GM19043 (cell line): ENCODE measurements around the gene ELN.
"Not testable (repeated sequence)": the region's sequence is repeated elsewhere in the genome, so short reads cannot be mapped to it uniquely, and the experiment has no call there.

Source experiments
- ATAC-seq: cut with Tn5 transposase; IDR thresholded peaks from one replicate; pipeline ENCODE4 v1.9.1; 2021; ENCODE audit warnings: low read depth; ENCODE audit not compliant: unreplicated experiment

Gene ELN

GRCh38 chr7:74027683-74028320 lies at the start of gene ELN:
Gene ELN (plus strand): TSS chr7:74028173. CDS start chr7:74028188, 15 bp downstream.
- no peak for ATAC-seq

GRCh38 chr7:73978661-73979563 lies 49.1 kb upstream of the ELN start:
- no peak for ATAC-seq

- not testable (repeated sequence) for ATAC-seq
These were observed 48.3 kb upstream of the ELN start for GRCh38 chr7:73979656-73980055.

DNA sequence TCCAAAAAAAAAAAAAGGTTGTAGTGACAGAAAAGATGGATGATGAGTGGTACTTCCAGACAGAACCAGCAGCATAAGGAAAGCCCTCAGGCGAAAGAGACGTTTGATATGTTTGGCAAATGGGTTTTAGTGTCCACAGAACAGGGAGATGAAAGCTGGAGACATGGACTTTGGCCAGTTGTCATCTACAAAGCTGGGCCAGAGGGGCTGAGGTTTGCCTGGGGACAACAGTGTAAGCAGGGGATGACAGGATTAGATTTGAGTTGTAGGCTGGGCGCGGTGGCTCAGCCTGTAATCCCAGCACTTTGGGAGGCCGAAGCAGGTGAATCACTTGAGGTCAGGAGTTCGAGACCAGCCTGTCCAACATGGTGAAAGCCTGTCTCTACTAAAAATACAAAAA lies 47.8 kb upstream of the ELN start:
- ATAC-seq = no peak

DNA sequence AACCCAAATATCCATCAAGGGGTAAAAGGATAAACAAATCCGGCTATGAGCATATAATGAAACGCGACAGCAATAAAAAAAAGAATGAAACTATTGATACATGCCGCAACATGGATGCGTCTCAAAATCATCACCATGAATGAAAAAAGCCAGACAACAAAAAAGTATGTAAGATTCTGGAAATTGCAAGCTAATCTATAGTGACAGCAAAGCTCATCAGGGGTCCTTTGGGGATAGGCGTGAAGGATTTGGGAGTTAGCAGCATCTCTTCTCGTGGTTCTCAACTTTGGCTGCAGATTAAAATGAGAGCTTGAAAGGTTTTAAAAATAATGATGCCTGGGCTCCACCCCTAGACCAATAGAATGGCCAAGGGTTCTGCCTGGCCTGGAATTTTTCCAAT lies 46.0 kb upstream of the ELN start:
- ATAC-seq = no peak

DNA sequence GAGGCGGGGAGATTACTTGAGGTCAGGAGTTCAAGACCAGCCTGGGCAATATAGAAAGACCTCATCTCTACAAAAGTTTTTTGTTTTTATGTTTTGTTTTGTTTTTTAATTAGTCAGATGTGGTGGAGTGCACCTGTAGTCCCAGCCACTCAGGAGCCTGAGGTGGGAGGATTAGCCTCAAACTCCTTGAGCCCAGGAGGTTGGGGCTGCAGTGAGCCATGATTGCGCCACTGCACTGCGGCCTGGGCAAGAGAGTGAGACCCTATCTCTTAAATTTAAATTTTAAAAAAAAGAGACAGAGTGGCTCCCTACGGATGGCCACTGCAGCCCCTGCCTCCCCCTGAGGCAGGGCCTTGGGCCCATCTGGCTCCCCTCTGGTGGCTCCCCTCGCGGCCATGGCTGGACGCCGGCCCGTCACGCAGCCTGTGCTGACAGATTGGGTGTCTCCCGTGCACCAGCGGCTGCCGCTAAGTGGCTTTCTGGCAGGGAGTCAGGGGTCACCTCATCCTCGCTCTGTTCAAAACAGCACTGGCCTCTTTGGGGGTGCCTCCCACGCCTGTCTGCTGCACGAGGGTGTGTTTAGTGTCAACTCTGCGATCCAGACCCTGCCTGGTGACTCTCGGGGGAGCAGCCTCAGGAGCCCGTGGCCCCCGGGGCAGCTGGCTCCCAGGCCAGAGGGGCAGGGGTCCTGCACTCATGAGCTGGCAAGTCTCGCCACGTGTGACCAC lies 44.4 kb upstream of the ELN start:
- no peak for ATAC-seq

GRCh38 chr7:73984481-73985205 lies 43.3 kb upstream of the ELN start:
- ATAC-seq = no peak

DNA sequence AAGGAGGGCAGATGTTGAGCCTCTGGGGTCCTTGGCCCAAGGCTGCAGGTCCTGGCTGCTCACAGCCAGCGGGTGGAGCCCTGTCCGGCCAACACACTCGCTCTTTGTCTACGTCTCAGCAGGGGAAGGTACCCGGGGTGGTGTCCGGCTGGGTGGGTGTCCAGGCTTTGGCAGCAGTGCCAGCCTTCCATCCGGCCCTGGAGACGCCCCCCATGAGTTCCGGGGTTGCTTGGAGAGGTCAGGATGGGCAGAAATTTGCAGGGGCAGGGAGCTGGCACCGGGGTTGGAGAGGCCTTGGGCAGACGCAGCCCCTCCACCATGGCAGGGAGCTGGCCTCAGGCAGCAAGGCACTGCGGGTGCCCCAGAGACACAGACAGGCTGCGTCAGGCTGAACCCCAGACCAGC lies 42.2 kb upstream of the ELN start:
- no peak for ATAC-seq

- no peak for ATAC-seq
These were observed 41.8 kb upstream of the ELN start for GRCh38 chr7:73986158-73986631.

GRCh38 chr7:73987298-73987697 lies 40.7 kb upstream of the ELN start:
- ATAC-seq = no peak

DNA sequence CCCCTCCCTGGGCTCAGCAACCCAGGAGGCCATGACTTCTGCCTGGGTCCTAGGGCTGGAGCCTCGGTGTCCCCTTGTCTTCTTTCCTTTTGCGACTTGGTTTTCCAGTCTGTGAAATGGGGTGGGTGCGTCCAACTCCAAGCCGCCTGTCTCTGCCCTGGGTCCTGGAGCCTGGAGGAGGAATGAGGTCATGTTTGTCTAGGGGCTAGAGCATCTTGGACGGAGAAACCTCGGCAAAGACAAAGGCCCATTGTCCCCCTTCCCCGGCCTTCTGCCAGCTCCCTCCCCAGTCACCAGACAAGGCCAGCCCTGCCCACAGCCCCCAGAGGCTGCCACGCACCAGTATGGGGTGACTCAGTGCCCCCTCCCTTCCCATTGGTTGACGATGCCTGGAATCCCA lies 39.8 kb upstream of the ELN start:
- ATAC-seq = no peak

- ATAC-seq = no peak
These were observed 36.4 kb upstream of the ELN start for GRCh38 chr7:73991522-73992100.

GRCh38 chr7:73992101-73992562 lies 35.8 kb upstream of the ELN start:
- ATAC-seq = no peak

GRCh38 chr7:73994023-73994422 lies 34.0 kb upstream of the ELN start:
- no peak for ATAC-seq

GRCh38 chr7:73994761-73995160 lies 33.2 kb upstream of the ELN start:
- no peak for ATAC-seq

DNA sequence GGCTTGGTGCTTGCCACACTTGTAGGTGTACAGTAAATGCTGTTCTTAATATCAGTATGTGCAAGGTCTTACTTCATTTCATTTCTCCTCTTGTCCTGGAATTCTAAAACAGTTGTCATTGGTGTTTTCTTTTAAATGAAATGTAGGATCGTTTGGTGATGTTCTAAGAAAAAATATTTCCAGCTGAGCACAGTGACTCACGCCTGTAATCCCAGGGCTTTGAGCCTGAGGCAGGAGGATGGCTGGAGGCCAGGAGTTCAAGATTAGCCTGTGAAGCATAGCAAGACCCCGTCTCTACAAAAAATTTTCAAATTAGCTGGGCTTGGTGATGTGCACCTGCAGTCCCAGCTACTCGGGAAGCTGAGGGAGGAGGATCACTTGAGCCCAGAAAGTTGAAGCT lies 32.6 kb upstream of the ELN start:
- no peak for ATAC-seq

GRCh38 chr7:73995821-73996511 lies 32.0 kb upstream of the ELN start:
- ATAC-seq = no peak

DNA sequence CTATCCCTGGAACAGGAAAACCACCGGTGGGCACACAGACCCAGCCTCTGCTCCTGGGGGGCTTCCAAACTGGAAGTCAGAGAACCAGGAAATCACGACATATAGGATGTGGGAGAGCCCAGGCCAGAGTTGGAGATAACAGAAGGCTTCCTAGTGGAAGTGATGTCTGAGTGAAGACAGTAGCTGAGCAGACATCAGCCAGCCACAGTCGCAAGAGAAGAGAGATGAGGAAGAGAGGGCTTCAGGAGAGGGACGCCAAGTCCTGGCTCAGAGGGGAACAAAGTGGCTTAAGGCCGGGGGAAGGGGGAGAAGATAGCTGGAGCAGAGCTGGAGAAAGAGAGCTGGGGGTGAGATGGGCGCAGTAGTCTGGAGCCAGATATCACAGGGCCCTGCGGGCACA lies 30.9 kb upstream of the ELN start:
- no peak for ATAC-seq

- ATAC-seq = no peak
These were observed 28.1 kb upstream of the ELN start for GRCh38 chr7:73999664-74000435.
